Tibial nerve (tissue), 4 donors: ENCODE results near the gene WFDC9.

ENCODE experiments used
- CTCF ChIP-seq, 5 experiments: fragments of 200-600 bp in 3 of 5; fragments of 450-650 bp in 2 of 5; sonication (generic) in 3 of 5; IDR thresholded peaks; one replicate each; pipeline ENCODE4 v1.5.1; 2016 to 2019; ENCODE audit warnings: antibody characterized with exemption in 5 of 5, mild to moderate bottlenecking in 3 of 5, moderate library complexity in 2 of 5
- EP300 ChIP-seq, 2 donors: sonication (generic); formaldehyde crosslinking; IDR thresholded peaks; one replicate each; pipeline ENCODE4 v1.6.1; 2017; ENCODE audit warnings: antibody characterized with exemption in 2 of 2, mild to moderate bottlenecking in 1 of 2
- POLR2A ChIP-seq, 2 donors: fragments of 450-650 bp; IDR thresholded peaks; one replicate each; pipeline ENCODE4 v1.6.1; 2017; ENCODE audit warnings: antibody characterized with exemption in 2 of 2, mild to moderate bottlenecking in 2 of 2, moderate library complexity in 2 of 2

- TF ChIP-seq CTCF (IDR thresholded peaks at IDR 0.05) (no peak), EP300 (IDR thresholded peaks at IDR 0.05) (no peak), POLR2A (IDR thresholded peaks at IDR 0.05) (no peak)
Measured at GRCh38 chr20:45630371-45630770, 713 bp downstream of the WFDC9 start.
